Fibroblast of lung (primary cell): ENCODE measurements around the gene FADS2.

Source experiments
- EZH2 ChIP-seq: IDR thresholded peaks from 2 replicates; pipeline ENCODE4 v1.5.1; 2012; ENCODE audit warnings: low read length, control low read depth, mild to moderate bottlenecking; ENCODE audit errors: missing control alignments
- TF ChIP-seq, protein P1 (sequence below), 2 donors: IDR thresholded peaks in 1 of 2; conservative IDR thresholded peaks in 1 of 2; 1 replicate in 1 of 2; 2 replicates in 1 of 2; pipeline ENCODE4 v1.5.1; 2011 to 2012; ENCODE audit warnings: low read length in 2 of 2, control low read depth in 1 of 2, inconsistent platforms in 1 of 2, low read depth in 1 of 2, mild to moderate bottlenecking in 1 of 2

DNA sequence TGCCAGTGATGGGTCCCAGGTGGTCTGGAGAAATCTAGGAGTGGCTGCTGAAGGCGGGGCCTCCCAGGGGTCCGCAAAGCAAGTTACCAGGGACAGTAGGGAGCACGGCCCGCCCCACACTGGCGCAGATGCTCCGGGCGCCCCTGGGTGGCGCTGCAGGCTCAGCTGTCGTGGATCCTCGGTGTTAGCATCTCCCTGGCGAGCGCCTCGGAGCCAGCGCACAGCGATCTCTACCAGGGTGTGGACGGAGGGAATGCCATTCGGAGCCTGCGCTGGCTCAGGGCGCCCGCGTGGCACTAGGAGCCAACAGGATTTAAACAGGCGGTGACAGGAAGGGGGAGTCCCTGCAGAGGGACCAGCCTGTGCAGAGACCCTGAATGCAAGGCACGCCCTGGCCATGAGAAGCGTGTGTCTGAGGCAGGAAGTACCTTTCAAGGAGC, 43.1 kb downstream of the FADS2 start:
- no peak for TF ChIP-seq EZH2
- TF ChIP-seq, protein P1, sequence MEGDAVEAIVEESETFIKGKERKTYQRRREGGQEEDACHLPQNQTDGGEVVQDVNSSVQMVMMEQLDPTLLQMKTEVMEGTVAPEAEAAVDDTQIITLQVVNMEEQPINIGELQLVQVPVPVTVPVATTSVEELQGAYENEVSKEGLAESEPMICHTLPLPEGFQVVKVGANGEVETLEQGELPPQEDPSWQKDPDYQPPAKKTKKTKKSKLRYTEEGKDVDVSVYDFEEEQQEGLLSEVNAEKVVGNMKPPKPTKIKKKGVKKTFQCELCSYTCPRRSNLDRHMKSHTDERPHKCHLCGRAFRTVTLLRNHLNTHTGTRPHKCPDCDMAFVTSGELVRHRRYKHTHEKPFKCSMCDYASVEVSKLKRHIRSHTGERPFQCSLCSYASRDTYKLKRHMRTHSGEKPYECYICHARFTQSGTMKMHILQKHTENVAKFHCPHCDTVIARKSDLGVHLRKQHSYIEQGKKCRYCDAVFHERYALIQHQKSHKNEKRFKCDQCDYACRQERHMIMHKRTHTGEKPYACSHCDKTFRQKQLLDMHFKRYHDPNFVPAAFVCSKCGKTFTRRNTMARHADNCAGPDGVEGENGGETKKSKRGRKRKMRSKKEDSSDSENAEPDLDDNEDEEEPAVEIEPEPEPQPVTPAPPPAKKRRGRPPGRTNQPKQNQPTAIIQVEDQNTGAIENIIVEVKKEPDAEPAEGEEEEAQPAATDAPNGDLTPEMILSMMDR (conservative IDR thresholded peaks at IDR 0.05 in 1 of 2, IDR thresholded peaks at IDR 0.05 in 1 of 2; ENCODE audit: low read depth in 1 of 2, low read length in 2 of 2), result peak; percentile 81 to 83
